ENCODE results near the gene TLX2. TPM values are rescaled to one million over a fixed set of nuclear protein-coding genes. Genes with fewer than 3 reads are reported as not detected.
A peak's percentile ranks its signal among the peaks of the same experiment; 100 is the strongest.

TLX2 gene
- total and polyA plus RNA-seq, 2 of the 13 experiments (the other 11 are each of a cell fraction or from before 2014, with no cell fraction given), result 0.05 to 0.20 TPM

GRCh38 chr2:74499267-74499939 lies 14.8 kb upstream of the TLX2 start, which contains the start of gene LBX2 (continued):
- TF ChIP-seq ZNF816 (CRISPR knock-in tag; IDR thresholded peaks at IDR 0.05; ENCODE audit: borderline replicate concordance), result no peak
- 0 out of 2 replicates have a peak, but pooled peaks have one; percentile 8 for TF ChIP-seq ARHGAP35 (CRISPR knock-in tag; IDR thresholded peaks at IDR 0.05; ENCODE audit: borderline replicate concordance)
- TF ChIP-seq RERE (CRISPR knock-in tag; IDR thresholded peaks at IDR 0.05; ENCODE audit: low read depth), result no peak
- no peak for TF ChIP-seq KIAA2018 (CRISPR knock-in tag; IDR thresholded peaks at IDR 0.05; ENCODE audit: borderline replicate concordance)
- no peak for TF ChIP-seq ZNF737 (CRISPR knock-in tag; IDR thresholded peaks at IDR 0.05; ENCODE audit: borderline replicate concordance)
- no peak for TF ChIP-seq MAF1 (CRISPR knock-in tag; IDR thresholded peaks at IDR 0.05; ENCODE audit: borderline replicate concordance)
- TF ChIP-seq ZBED4 (CRISPR knock-in tag; IDR thresholded peaks at IDR 0.05; ENCODE audit: borderline replicate concordance), result no peak
- no peak for TF ChIP-seq ZFP36L1 (CRISPR knock-in tag; IDR thresholded peaks at IDR 0.05)

Data from HepG2 (cell line).